Neutrophil (primary cell): ENCODE measurements around the gene UGT2A1.

Source experiments
- H3K27ac ChIP-seq: fragments of 200-600 bp; sonication (generic); 2 replicates; pipeline ENCODE4 v1.5.1; 2016; ENCODE audit warnings: mild to moderate bottlenecking, moderate library complexity
- H3K27me3 ChIP-seq: fragments of 200-600 bp; sonication (generic); 2 replicates; pipeline ENCODE4 v1.6.0; 2016; ENCODE audit warnings: mild to moderate bottlenecking
- H3K36me3 ChIP-seq: fragments of 200-600 bp; sonication (generic); 2 replicates; pipeline ENCODE4 v1.5.1; 2017
- H3K4me1 ChIP-seq, 2 experiments: fragments of 200-600 bp in 1 of 2; sonication (generic) in 1 of 2; 1 replicate in 1 of 2; 2 replicates in 1 of 2; pipeline versions ENCODE4 v1.5.1 to v1.6.1; 2013 to 2016; ENCODE audit warnings: low read depth in 1 of 2, low read length in 1 of 2, mild to moderate bottlenecking in 1 of 2, moderate library complexity in 1 of 2; ENCODE audit not compliant: control insufficient read depth in 1 of 2, insufficient read depth in 1 of 2
- H3K4me3 ChIP-seq, 2 experiments: fragments of 200-600 bp in 1 of 2; sonication (generic) in 1 of 2; 1 replicate in 1 of 2; 2 replicates in 1 of 2; pipeline ENCODE4 v1.5.1; 2013 to 2016; ENCODE audit warnings: low read depth in 1 of 2, low read length in 1 of 2, mild to moderate bottlenecking in 1 of 2, moderate library complexity in 1 of 2
- H3K9me3 ChIP-seq: fragments of 200-600 bp; sonication (generic); 2 replicates; pipeline ENCODE4 v1.5.1; 2016
- CTCF ChIP-seq: fragments of 200-600 bp; sonication (generic); IDR thresholded peaks from 2 replicates; pipeline ENCODE4 v1.5.1; 2016; ENCODE audit warnings: antibody characterized with exemption

The UGT2A1 gene

GRCh38 chr4:69591364-69591763, 61.7 kb downstream of the UGT2A1 start:
- no peaks in the 10 kb centered on the region for H3K9me3 ChIP-seq
- H3K4me3 ChIP-seq, result no peak overlapping the region
- no peaks in the 10 kb centered on the region for H3K36me3 ChIP-seq
- H3K4me1 ChIP-seq, result no peaks in the 10 kb centered on the region
- H3K27ac ChIP-seq, result no peak overlapping the region
- no peaks in the 10 kb centered on the region for H3K27me3 ChIP-seq
- TF ChIP-seq CTCF, result no peak

GRCh38 chr4:69589884-69590283, 63.2 kb downstream of the UGT2A1 start:
- H3K4me1 ChIP-seq, result no peaks in the 10 kb centered on the region
- H3K27me3 ChIP-seq, result no peaks in the 10 kb centered on the region
- H3K9me3 ChIP-seq, result no peaks in the 10 kb centered on the region
- no peak overlapping the region for H3K27ac ChIP-seq
- no peaks in the 10 kb centered on the region for H3K36me3 ChIP-seq
- no peak for TF ChIP-seq CTCF
- no peak overlapping the region for H3K4me3 ChIP-seq

- H3K4me1 ChIP-seq, result no peaks in the 10 kb centered on the region
- TF ChIP-seq CTCF, result no peak
- H3K36me3 ChIP-seq, result no peaks in the 10 kb centered on the region
- no peaks in the 10 kb centered on the region for H3K9me3 ChIP-seq
- no peaks in the 10 kb centered on the region for H3K27me3 ChIP-seq
- H3K4me3 ChIP-seq, result no peak overlapping the region
- no peak overlapping the region for H3K27ac ChIP-seq
Measured at GRCh38 chr4:69584135-69584534, 68.9 kb downstream of the UGT2A1 start.

- H3K9me3 ChIP-seq, result no peaks in the 10 kb centered on the region
- H3K4me1 ChIP-seq, result no peaks in the 10 kb centered on the region
- no peaks in the 10 kb centered on the region for H3K27me3 ChIP-seq
- no peaks in the 10 kb centered on the region for H3K36me3 ChIP-seq
- no peak for TF ChIP-seq CTCF
- no peak overlapping the region for H3K27ac ChIP-seq
- H3K4me3 ChIP-seq, result no peak overlapping the region
Measured at GRCh38 chr4:69583543-69583942, 69.5 kb downstream of the UGT2A1 start.

- H3K9me3 ChIP-seq, result no peaks in the 10 kb centered on the region
- no peak overlapping the region for H3K4me3 ChIP-seq
- no peak for TF ChIP-seq CTCF
- no peaks in the 10 kb centered on the region for H3K27me3 ChIP-seq
- no peaks in the 10 kb centered on the region for H3K4me1 ChIP-seq
- no peaks in the 10 kb centered on the region for H3K36me3 ChIP-seq
- H3K27ac ChIP-seq, result no peak overlapping the region
Measured at GRCh38 chr4:69577245-69577644, 75.8 kb downstream of the UGT2A1 start.
